HTR-8/SVneo (cell line): Measurements from ENCODE around the gene STIMATE.

Experiments
- DNase-seq: peaks from one replicate; pipeline ENCODE4 v3.0.0; 2011; ENCODE audit warnings: low spot score, mixed read lengths; ENCODE audit not compliant: insufficient read length
- FAIRE-seq: peaks from 2 replicates; lab custom pipeline; 2011; peaks lifted over from hg19 to GRCh38; lab: Jason Lieb, UNC

The STIMATE gene

GRCh38 chr3:52798376-52798977 is 98.9 kb downstream of the STIMATE start:
- no peak for DNase-seq
- FAIRE-seq: no peak

GRCh38 chr3:52796411-52796810 is 100.9 kb downstream of the STIMATE start:
- FAIRE-seq (no peak), DNase-seq (no peak)

DNA sequence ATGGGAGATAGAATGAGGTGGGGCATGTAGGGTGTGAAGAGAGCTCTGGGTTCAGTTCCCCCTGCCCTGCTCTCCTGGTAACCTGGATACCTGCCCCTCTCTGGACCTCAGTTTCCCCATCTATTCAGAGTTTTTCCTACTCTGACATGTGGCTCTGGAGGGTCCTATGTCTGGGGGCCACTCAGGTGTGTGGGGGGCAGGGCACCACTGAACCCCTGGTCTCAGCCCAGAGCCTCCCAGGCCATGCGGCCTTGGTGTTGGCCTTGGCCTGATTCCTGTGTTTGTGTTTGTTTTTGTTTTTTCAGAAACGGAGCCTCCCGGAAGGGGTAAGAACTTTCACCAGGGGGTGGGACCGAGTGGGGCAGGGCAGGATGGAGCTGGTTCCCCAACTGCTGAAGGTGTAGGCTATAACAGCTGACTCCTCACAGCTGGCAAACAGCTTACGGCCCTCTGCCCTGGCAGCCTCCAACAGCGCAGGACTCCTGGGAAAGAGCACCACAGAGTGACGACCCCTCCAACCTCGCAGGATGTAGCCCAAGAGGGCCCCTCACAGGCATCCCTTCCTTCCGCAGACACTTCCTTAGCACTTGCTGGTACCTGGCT is 101.9 kb downstream of the STIMATE start:
- no peak for FAIRE-seq

GRCh38 chr3:52794612-52795099 is 102.7 kb downstream of the STIMATE start, which contains the start of gene ITIH3:
Gene ITIH3 (plus strand): TSS chr3:52794796. CDS start chr3:52794804, 8 bp downstream.
- FAIRE-seq: no peak
- no peak for DNase-seq

More for the DNA sequence above, 101.9 kb downstream of the STIMATE start:
- no peak for DNase-seq

DNA sequence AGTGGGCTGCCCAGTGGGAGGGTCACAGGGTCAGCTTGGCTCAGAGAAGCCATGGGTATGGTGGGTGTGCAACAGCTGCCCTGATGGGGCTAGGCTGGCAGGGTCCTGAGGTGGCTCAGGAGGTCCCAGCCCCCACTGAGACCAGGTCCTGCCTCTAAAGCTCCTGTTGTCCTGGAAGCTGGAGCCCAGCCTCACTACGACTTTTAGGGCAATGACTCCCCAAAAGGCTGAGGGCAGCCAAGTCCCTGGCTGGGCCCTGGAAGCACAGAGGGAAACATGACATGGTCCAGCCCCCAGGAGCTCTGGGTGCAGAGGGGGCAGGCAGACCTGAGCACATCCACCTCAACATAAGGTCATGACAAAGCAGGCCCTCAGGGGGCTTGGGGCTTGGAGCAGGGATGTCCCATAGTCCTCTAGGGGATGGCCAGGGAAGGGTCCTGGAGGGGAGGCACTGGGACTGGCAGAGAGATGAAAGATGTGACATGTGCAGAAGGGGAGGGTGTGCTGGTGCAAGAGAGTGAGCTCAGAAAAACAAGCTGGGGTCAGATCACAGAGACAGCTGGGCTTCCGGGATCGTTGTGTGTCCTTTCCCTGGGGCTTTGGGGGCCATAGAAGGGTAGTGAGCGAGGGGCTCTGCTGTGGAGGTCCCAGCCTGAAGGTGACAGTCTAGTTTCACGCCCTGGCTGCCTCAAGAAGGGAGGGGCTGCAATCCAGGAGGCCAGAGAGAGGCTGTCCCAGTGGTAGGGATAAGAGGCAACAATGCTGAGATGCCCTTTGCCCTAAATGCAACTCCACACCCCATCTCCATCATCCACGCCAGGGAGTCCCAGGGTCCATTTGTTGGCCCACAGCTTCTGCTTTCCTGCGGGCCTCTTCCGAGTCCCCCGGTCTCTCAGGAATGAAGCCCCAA is 103.4 kb downstream of the STIMATE start:
- DNase-seq (no peak), FAIRE-seq (no peak)

- DNase-seq (no peak), FAIRE-seq (no peak)
Measured at GRCh38 chr3:52792961-52793695, 104.2 kb downstream of the STIMATE start.

DNA sequence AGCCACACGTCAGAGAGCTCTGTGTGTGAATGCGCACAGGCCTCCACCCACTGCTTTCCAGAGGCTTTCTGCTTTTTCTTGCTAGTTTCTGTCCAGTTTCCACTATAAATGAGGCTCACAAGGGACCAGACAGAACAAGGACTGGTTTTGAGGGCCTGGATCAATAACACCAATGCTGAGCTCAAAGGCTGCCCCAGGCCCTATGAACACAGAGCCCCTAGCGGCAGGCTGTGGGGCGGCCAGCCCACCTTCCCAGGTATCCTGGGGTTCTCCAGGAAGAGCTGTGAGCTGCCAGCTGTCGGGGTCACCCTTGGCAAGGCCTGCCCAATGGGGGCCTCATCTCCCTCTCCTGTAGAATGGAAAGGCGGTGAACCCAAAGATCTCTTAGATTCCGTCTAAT is 104.9 kb downstream of the STIMATE start:
- FAIRE-seq: no peak
- DNase-seq: no peak

- no peak for DNase-seq
- FAIRE-seq: no peak
Measured at GRCh38 chr3:52791928-52792327, 105.4 kb downstream of the STIMATE start.

DNA sequence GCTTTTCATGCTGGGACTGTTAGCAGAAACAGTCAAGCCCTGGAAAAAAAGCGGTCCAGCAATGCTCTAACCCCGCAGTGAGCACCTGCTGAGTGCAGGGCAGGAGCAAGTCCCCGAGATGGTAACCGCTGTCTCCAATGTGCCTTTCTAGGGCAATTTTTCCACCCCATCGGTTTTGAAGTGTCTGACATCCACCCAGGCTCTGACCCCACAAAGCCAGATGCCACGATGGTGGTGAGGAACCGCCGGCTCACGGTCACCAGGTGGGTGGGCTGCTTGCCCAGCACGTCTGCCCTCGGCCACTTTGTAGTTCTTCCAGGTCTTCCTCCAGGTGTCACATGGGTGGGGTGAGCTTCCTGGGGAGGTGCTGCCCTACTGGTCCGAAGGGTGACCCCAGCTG is 106.0 kb downstream of the STIMATE start:
- DNase-seq (no peak), FAIRE-seq (no peak)

DNA sequence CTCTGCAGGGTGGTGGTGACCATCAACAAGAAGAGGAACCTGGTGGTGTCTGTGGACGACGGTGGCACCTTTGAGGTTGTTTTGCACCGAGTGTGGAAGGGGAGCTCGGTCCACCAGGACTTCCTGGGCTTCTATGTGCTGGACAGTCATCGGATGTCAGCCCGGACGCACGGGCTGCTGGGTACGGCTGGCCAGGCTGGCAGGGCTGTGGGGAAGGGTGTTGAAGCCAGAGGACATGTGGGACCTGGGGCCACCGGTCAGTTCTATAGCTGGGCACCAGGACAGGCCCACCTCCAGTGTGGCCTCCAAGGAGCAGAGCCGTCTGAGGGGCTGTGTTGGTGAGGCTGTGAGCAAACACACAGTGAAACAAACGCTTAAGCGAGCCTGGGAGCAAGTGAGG is 106.6 kb downstream of the STIMATE start:
- no peak for FAIRE-seq
- DNase-seq: no peak

DNA sequence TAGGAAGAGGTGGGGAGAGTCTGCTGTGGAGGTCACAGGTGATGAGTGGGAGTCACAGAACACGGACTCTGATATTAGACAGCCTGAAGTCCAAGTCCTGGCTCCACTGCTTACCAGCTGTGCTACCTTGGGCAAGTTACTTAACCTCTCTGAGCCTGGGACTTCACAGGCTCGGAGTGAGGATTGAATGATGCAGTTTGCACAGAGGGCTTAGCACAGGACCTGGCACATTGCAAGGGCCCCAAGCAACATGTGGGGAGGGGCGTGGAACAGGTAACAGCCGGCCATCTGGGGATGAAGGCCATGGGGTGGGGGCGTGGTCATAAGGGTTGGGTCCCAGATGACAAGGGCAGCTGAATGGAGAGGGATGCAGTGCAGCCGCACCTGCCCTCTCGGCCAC is 107.0 kb downstream of the STIMATE start:
- DNase-seq: no peak
- no peak for FAIRE-seq

GRCh38 chr3:52789746-52790040 is 107.7 kb downstream of the STIMATE start:
- no peak for DNase-seq
- no peak for FAIRE-seq

- no peak for DNase-seq
- no peak for FAIRE-seq
Measured at GRCh38 chr3:52788890-52789745, 108.2 kb downstream of the STIMATE start.

DNA sequence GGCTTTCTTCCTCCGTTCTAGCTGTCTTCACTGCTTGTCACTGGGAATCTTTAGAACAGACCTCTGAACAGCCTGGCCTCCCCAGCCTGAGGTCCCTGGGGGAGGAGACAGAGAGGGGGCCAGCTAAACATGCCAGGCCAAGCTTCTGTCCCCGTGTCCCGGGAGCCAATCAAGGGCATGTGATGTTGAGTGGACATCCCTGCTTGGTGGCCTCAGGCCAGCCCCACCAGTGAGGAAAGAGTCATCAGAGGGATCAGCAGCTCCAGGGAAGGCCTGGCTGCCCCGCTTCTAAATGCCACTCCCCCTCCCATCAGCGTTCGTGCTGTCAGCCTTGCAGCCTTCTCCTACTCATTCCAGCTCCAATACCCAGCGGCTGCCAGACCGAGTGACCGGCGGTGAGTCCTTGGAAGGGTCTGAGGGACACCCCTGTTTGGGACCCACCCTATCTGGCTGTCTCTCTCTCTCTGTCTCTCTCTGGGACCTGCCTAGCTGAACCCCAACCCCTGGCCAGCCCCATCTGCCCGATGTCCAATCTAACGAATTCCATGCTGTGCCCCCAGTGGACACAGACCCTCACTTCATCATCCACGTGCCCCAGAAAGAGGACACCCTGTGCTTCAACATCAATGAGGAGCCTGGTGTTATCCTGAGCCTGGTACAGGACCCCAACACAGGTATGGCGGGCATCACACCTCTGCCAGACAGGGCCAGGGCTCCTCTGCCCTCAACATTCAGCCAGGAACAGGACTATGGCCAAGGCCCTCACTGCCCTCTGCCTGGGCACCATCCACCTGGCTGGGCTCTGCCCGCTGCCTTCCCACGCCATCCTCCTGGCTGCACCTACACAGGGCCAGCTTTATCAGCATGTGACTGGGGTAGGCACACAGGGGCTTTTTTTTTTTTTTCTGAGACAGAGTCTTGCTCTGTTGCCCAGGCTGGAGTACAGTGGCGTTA is 109.4 kb downstream of the STIMATE start:
- DNase-seq (no peak), FAIRE-seq (no peak)

GRCh38 chr3:52787246-52787645 is 110.1 kb downstream of the STIMATE start:
- FAIRE-seq (no peak), DNase-seq (no peak)
